Activated B cell treated with CpG ODN at 0.5 μM for 24 hours (primary cell): ENCODE results near the gene GHR. TPM values are rescaled to one million over a fixed set of nuclear protein-coding genes. Genes with fewer than 3 reads are reported as not detected.

Source experiments
- ATAC-seq: fragments of 200-7000 bp; cut with Tn5 transposase; one replicate; pipeline ENCODE4 v1.10.0; 2021; ENCODE audit warnings: low read depth, mild to moderate bottlenecking, moderate library complexity
- CTCF ChIA-PET: fragments of 350-600 bp; sonication (Branson Sonifier 250); formaldehyde crosslinking; loops from one replicate; lab custom pipeline; 2021; ENCODE audit warnings: antibody characterized with exemption; lab: Charles Lee
- POLR2A ChIA-PET: fragments of 350-600 bp; sonication (Branson Sonifier 250); formaldehyde crosslinking; loops from one replicate; lab custom pipeline; 2021; ENCODE audit warnings: antibody characterized with exemption; lab: Charles Lee
- DNase-seq: peaks from one replicate; pipeline ENCODE4 v3.0.0; 2022
- H3K27ac Mint-ChIP-seq: one replicate; pipeline ENCODE4 v1.8.0; 2020; ENCODE audit warnings: mixed read lengths
- H3K27me3 Mint-ChIP-seq: one replicate; pipeline ENCODE4 v1.8.0; 2021; ENCODE audit warnings: mixed read lengths
- H3K36me3 Mint-ChIP-seq: one replicate; pipeline ENCODE4 v1.8.0; 2021; ENCODE audit warnings: low read depth, mixed read lengths
- H3K4me1 Mint-ChIP-seq: one replicate; pipeline ENCODE4 v1.8.0; 2021; ENCODE audit warnings: mixed read lengths
- H3K4me3 Mint-ChIP-seq: one replicate; pipeline ENCODE4 v1.8.0; 2020; ENCODE audit warnings: mild to moderate bottlenecking, mixed read lengths
- H3K9me3 Mint-ChIP-seq: one replicate; pipeline ENCODE4 v1.8.0; 2020; ENCODE audit warnings: mixed read lengths
- intact Hi-C: fragments of 100-400 bp; cut with micrococcal nuclease; formaldehyde crosslinking; loops from one replicate; pipeline ENCODE4 v1.15.1; 2024
- total RNA-seq: library from RNA; stranded (reverse); gene quantifications from 2 replicates; pipeline ENCODE4 v1.2.3, GENCODE V29; 2022
- TF ChIP-seq, protein P1 (sequence below): fragments of 200-600 bp; IDR thresholded peaks from one replicate; pipeline ENCODE4 v1.8.0; 2022; ENCODE audit warnings: antibody characterized with exemption, mild to moderate bottlenecking

The GHR gene
- total RNA-seq, 1 donor from 2014 or later: not detected

DNA sequence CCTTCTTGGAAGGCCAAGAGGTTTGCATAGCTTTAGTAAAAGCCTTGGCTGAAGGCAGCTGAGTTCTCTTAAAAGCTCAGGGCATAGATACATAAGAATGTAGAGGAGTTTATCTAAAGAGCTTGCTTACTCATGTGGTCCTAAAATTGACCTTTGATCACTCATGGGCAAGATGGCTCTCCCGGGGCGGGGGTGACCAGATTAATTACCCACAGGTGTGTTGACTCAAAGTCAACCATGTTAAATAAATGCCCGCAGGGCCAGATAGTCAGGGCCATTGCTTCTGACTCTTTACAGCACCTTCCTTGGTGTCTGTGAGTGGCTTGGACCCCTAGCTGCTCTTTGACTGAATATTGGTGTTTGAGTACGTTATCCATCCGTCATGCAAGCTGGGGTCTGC lies 33.1 kb upstream of the GHR start:
- intact Hi-C loops: no loop called here
- TF ChIP-seq, protein P1, sequence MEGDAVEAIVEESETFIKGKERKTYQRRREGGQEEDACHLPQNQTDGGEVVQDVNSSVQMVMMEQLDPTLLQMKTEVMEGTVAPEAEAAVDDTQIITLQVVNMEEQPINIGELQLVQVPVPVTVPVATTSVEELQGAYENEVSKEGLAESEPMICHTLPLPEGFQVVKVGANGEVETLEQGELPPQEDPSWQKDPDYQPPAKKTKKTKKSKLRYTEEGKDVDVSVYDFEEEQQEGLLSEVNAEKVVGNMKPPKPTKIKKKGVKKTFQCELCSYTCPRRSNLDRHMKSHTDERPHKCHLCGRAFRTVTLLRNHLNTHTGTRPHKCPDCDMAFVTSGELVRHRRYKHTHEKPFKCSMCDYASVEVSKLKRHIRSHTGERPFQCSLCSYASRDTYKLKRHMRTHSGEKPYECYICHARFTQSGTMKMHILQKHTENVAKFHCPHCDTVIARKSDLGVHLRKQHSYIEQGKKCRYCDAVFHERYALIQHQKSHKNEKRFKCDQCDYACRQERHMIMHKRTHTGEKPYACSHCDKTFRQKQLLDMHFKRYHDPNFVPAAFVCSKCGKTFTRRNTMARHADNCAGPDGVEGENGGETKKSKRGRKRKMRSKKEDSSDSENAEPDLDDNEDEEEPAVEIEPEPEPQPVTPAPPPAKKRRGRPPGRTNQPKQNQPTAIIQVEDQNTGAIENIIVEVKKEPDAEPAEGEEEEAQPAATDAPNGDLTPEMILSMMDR: no peak
- H3K27ac Mint-ChIP-seq: no peak overlapping the region
- no peaks in the 10 kb centered on the region for H3K4me1 Mint-ChIP-seq
- H3K36me3 Mint-ChIP-seq: no peaks in the 10 kb centered on the region
- ChIA-PET CTCF (no interaction called here), POLR2A (no interaction called here)
- no peaks in the 10 kb centered on the region for H3K27me3 Mint-ChIP-seq
- no peak overlapping the region for H3K4me3 Mint-ChIP-seq
- no peak for ATAC-seq
- DNase-seq: no peak
- H3K9me3 Mint-ChIP-seq: peaks cover 12% of the 10 kb centered on the region

DNA sequence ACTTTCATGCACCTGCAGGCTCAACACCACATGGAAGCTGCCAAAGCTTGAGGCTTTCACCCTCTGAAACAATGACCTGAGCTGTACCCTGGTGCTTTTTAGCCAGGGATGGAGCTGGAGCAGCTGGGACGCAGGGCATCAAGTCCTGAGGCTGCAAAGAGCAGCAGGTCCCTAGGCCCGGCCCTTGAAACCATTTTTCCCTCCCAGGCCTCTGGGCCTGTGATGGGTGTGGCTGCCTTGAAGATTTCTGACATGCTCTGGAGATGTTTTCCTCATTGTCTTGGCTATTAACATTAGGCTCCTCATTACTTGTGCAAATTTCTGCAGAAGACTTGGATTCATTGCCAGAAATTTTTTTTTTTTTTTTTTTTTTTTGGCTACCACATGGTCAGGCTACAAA lies 30.3 kb upstream of the GHR start:
- no peak overlapping the region for H3K4me3 Mint-ChIP-seq

DNA sequence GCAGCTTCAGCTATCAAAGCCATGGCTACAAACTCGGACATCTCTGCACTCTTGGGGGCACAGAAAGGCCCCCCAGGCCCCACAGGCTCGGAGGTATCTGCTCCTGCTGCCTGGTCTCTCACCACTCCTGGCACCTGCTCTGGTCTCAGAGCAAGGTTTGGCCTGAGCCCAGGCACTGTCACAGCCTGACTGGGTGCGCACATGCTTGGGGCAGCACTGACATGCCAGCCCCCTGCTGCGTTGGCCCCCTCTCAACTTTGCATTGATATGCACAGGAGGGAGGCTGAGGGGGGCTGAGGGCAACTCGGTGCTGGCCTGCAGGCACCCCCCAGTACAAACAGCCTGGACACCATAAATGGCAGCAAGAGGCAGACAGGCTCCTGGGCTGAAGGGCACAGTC lies 27.1 kb upstream of the GHR start:
- DNase-seq (no peak), ATAC-seq (no peak)
- CTCF ChIA-PET: no interaction called here
- no peak overlapping the region for H3K4me3 Mint-ChIP-seq
- H3K27ac Mint-ChIP-seq: no peak overlapping the region
- H3K9me3 Mint-ChIP-seq: peaks cover 9% of the 10 kb centered on the region
- TF ChIP-seq, protein P1: no peak
- intact Hi-C loops: no loop called here
- H3K4me1 Mint-ChIP-seq: no peaks in the 10 kb centered on the region
- H3K27me3 Mint-ChIP-seq: no peaks in the 10 kb centered on the region
- POLR2A ChIA-PET: no interaction called here
- H3K36me3 Mint-ChIP-seq: no peaks in the 10 kb centered on the region

More for the DNA sequence above, 30.3 kb upstream of the GHR start:
- no peak for ATAC-seq
- peaks cover 12% of the 10 kb centered on the region for H3K9me3 Mint-ChIP-seq
- TF ChIP-seq, protein P1: no peak
- ChIA-PET CTCF (no interaction called here), POLR2A (no interaction called here)
- DNase-seq: no peak
- H3K4me1 Mint-ChIP-seq: no peaks in the 10 kb centered on the region
- H3K36me3 Mint-ChIP-seq: no peaks in the 10 kb centered on the region
- H3K27me3 Mint-ChIP-seq: no peaks in the 10 kb centered on the region
- no peak overlapping the region for H3K27ac Mint-ChIP-seq
- intact Hi-C loops: no loop called here

DNA sequence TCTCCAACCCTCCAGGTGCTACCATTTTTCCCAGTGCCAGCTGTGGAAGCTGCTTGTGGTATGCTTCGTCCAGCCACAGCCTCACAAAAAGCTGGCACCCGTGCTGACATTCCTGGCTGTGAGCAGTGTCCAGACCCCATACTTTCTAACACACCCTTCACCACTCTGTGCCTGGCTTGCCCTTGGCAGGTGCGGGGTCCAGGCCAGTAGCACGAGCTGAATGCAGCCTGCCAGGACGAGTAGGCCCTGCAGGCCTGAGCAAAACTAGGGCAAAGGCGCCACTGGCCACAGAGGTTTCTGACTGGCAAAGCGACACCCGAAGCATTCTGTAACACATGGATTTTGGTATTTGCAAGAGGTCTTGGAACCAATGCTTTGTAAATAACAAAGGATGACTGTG lies 26.0 kb upstream of the GHR start:
- no peaks in the 10 kb centered on the region for H3K36me3 Mint-ChIP-seq
- CTCF ChIA-PET: no interaction called here
- H3K27me3 Mint-ChIP-seq: no peaks in the 10 kb centered on the region
- DNase-seq (no peak), ATAC-seq (no peak)
- intact Hi-C loops: no loop called here
- no peaks in the 10 kb centered on the region for H3K4me1 Mint-ChIP-seq
- POLR2A ChIA-PET: no interaction called here
- H3K27ac Mint-ChIP-seq: no peak overlapping the region
- peaks cover 9% of the 10 kb centered on the region for H3K9me3 Mint-ChIP-seq
- TF ChIP-seq, protein P1: no peak
- no peak overlapping the region for H3K4me3 Mint-ChIP-seq

DNA sequence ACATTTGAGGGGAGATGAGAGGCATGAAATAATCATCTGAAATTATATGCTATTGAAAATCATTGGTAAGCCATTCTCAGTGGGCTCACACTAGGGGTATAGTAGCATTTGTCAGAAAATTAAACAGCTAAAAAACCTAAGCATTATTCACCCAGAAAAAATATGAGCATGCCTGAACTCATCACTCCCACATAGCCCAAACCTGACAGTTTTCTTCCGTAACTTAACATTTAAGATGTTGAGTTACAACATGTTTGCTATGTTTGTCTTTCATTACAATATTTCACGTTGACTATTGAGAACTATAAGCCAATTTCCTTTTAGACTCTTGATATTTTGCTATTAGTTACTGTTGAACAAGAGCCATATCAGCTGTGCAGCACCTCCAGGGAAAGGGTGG lies 23.5 kb upstream of the GHR start:
- no peak for DNase-seq
- no peak overlapping the region for H3K27ac Mint-ChIP-seq
- ChIA-PET POLR2A (no interaction called here), CTCF (no interaction called here)
- H3K27me3 Mint-ChIP-seq: no peaks in the 10 kb centered on the region
- intact Hi-C loops: no loop called here
- H3K9me3 Mint-ChIP-seq: no peaks in the 10 kb centered on the region
- H3K4me1 Mint-ChIP-seq: no peaks in the 10 kb centered on the region
- TF ChIP-seq, protein P1: no peak
- H3K4me3 Mint-ChIP-seq: no peak overlapping the region
- ATAC-seq: no peak
- no peaks in the 10 kb centered on the region for H3K36me3 Mint-ChIP-seq
